Skin of body (tissue), 2 donors: ENCODE results near the gene SLC25A42. TPM values are rescaled to one million over a fixed set of nuclear protein-coding genes. Genes with fewer than 3 reads are reported as not detected.

ENCODE experiments used
- DNase-seq: peaks from one replicate; lab custom pipeline; 2025; lab: John Stamatoyannopoulos, UW
- total RNA-seq: library from RNA; depleted of rRNA; stranded (reverse); fragments of >200 nt; gene quantifications from one replicate; pipeline ENCODE4 v1.2.3, GENCODE V29; 2014

The SLC25A42 gene
- total RNA-seq, 1 donor from 2014 or later = 6.7 TPM

DNA sequence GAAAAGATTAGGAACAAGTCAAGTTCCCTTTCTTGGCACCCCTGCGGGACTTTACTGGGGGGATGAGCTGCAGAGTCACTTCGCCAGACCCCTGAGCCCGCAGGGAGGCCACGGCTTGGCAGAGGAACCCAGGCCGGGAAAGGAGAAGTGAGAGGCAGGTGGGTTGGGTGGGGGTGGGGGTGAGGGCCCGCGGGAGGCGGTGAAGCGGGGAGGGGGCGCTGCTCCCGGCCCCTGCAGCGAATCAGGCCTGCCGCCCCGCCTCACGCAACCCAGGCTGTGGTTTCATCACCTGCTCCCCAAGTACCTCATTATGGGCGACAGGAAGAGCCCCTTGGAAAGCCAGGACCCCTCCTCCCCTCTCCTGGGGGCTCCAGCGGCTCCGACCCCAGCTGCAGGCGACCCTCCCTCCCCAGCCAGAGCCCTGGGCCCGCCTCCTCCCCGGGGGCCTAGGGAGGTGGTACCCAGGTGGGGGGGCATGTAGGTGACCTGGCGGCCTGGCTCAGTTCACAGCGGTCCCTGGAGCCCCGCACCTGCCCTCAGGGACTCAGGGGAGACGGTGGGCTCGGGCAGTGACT, 96.8 kb downstream of the SLC25A42 start:
- no peak for DNase-seq

DNA sequence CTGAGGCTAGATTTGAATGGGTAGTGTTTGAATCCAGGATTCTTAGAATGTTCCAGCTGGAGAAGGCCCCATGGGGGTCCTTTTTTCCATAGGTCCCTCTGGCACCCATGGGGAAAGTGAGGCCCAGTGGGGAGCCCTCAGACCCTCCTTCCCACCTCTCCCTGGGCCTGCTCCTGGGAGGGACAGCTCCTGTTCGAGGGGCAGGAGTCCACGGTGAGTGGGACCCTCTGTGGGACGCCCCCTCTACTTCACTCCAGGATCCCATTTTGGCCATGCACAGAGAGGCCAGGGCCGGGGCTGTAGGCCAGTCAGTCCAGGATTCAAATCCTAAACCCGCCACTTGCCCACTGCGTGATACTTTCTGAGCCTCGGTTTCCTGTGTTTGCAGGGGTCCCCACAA, 98.7 kb downstream of the SLC25A42 start:
- no peak for DNase-seq

Other genes starting within 250 kb of the SLC25A42 start
- gene UPF1, start 232.0 kb upstream of the SLC25A42 start, total RNA-seq = 46.7 TPM
- gene CERS1, start 167.8 kb upstream of the SLC25A42 start, total RNA-seq = 2.5 TPM
- 54.6 TPM for gene COPE, start 144.6 kb upstream of the SLC25A42 start, total RNA-seq
- 31.8 TPM for gene DDX49, start 144.3 kb upstream of the SLC25A42 start, total RNA-seq
- 18.8 TPM for gene HOMER3, start 122.8 kb upstream of the SLC25A42 start, total RNA-seq
- gene SUGP2, start 30.5 kb upstream of the SLC25A42 start, total RNA-seq = 33.5 TPM
- gene ARMC6, start 30.4 kb upstream of the SLC25A42 start, total RNA-seq = 15.5 TPM
- 9.7 TPM for gene TMEM161A, start 74.5 kb downstream of the SLC25A42 start, total RNA-seq
- gene MEF2B, start 106.3 kb downstream of the SLC25A42 start, total RNA-seq = 0.49 TPM
- 4.9 TPM for gene BORCS8, start 128.2 kb downstream of the SLC25A42 start, total RNA-seq
- 34.1 TPM for gene RFXANK, start 128.3 kb downstream of the SLC25A42 start, total RNA-seq
- 6.7 TPM for gene NR2C2AP, start 139.4 kb downstream of the SLC25A42 start, total RNA-seq
- 0.49 TPM for gene NCAN, start 148.0 kb downstream of the SLC25A42 start, total RNA-seq
- gene TM6SF2, start 209.3 kb downstream of the SLC25A42 start, total RNA-seq = 0.39 TPM